ENCODE data around the gene ALDH16A1. TPM values are rescaled to one million over a fixed set of nuclear protein-coding genes. Genes with fewer than 3 reads are reported as not detected.
A peak's percentile ranks its signal among the peaks of the same experiment; 100 is the strongest.

ALDH16A1 gene
- total RNA-seq, 1 experiment from 2014 or later = 51.7 TPM

GRCh38 chr19:49489601-49490167 lies 36.7 kb downstream of the ALDH16A1 start:
- Mint-ChIP-seq H3K4me1 (peaks cover 13 to 20% of the 10 kb centered on the region in 2 experiments), H3K36me3 (ENCODE audit: insufficient read depth in 1 of 3, low read depth in 3 of 3) (peaks cover 52 to 58% (median 55%) of the 10 kb centered on the region in 3 experiments), H3K4me3 (peak overlapping the region; percentile 91 to 96), H3K27me3 (ENCODE audit: low read depth) (peaks cover 11% of the 10 kb centered on the region; the same call in 1 of the 2 replicates), H3K9me3 (peaks cover 12 to 14% of the 10 kb centered on the region in 2 experiments; a peak in 4 of 5 replicates), H3K27ac (peak overlapping the region; percentile 99 to 100 (median 100))
- Histone ChIP-seq H3K56ac (ENCODE audit: insufficient read length, low read depth, low read length) (no peak overlapping the region), H3K4me2 (ENCODE audit: insufficient read depth, insufficient read length, low read length) (peak overlapping the region; percentile 100), H3K79me1 (ENCODE audit: insufficient read depth, low read depth, low read length, poor library complexity, severe bottlenecking) (no peaks in the 10 kb centered on the region), H4K5ac (ENCODE audit: insufficient read length, low read depth, low read length) (no peak overlapping the region), H3K79me2 (ENCODE audit: insufficient read depth, low read length) (peaks cover 18% of the 10 kb centered on the region), H4K91ac (ENCODE audit: insufficient read length, low read depth, low read length) (no peak overlapping the region), H3K23me2 (ENCODE audit: insufficient read length, low read depth, low read length, poor library complexity, severe bottlenecking) (peaks cover 13% of the 10 kb centered on the region), H3K4ac (ENCODE audit: low read depth, low read length) (no peak overlapping the region), H2BK5ac (ENCODE audit: insufficient read length, low read length) (no peak overlapping the region), H3K9ac (ENCODE audit: extremely low read depth, insufficient read length, low read length) (peak overlapping the region; percentile 100), H3K27ac (ENCODE audit: insufficient read length, low read depth, low read length) (peak overlapping the region; percentile 52), H3K14ac (ENCODE audit: insufficient read depth, low read length) (no peak overlapping the region), H3K9me3 (ENCODE audit: control insufficient read depth, low read depth, low read length) (no peaks in the 10 kb centered on the region), H4K20me1 (ENCODE audit: control insufficient read depth, insufficient read depth, insufficient read length) (no peaks in the 10 kb centered on the region), H2BK120ac (ENCODE audit: low read depth, low read length, poor library complexity, severe bottlenecking) (no peak overlapping the region), H3K23ac (ENCODE audit: insufficient read length, low read depth, low read length) (no peak overlapping the region), H2AFZ (ENCODE audit: low read length) (no peak overlapping the region), H3K27me3 (ENCODE audit: insufficient read depth, low read length) (no peaks in the 10 kb centered on the region), H3K18ac (ENCODE audit: insufficient read length, low read depth, low read length) (no peak overlapping the region), H2AK5ac (ENCODE audit: insufficient read length, low read length) (no peak overlapping the region), H3K4me1 (ENCODE audit: insufficient read depth, low read length) (no peaks in the 10 kb centered on the region), H2BK20ac (ENCODE audit: low read depth, low read length, poor library complexity, severe bottlenecking) (no peak overlapping the region), H2BK12ac (ENCODE audit: insufficient read length, low read depth, low read length) (no peak overlapping the region), H3T11ph (ENCODE audit: low read length) (no peak overlapping the region), H2BK15ac (ENCODE audit: low read depth, low read length) (no peak overlapping the region), H4K8ac (replicated peaks; ENCODE audit: insufficient read length, low read depth, low read length) (no peak overlapping the region)
- peak; percentile 49 for DNase-seq
- no CpG with 5 or more reads among the region's 15 CpGs for WGBS (ENCODE audit: extremely low coverage, insufficient read length, low lambda C conversion rate)
- TF ChIP-seq CTCF (conservative IDR thresholded peaks at IDR 0.05) = no peak

Measured in H9 (cell line).